NCI-H1930 (cell line): ENCODE measurements around the gene ZDHHC11.

ENCODE experiments used
- DNase-seq, 2 experiments: peaks; one replicate each; lab custom pipeline; 2025; lab: John Stamatoyannopoulos, UW

Gene ZDHHC11, protein sequence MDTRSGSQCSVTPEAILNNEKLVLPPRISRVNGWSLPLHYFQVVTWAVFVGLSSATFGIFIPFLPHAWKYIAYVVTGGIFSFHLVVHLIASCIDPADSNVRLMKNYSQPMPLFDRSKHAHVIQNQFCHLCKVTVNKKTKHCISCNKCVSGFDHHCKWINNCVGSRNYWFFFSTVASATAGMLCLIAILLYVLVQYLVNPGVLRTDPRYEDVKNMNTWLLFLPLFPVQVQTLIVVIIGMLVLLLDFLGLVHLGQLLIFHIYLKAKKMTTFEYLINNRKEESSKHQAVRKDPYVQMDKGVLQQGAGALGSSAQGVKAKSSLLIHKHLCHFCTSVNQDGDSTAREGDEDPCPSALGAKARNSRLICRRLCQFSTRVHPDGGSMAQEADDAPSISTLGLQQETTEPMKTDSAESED

GRCh38 chr5:850511-851006 is at the start of gene ZDHHC11:
TSS of gene ZDHHC11 (minus strand) at chr5:850986. CDS start at chr5:850602, 384 bp downstream.
- no peak for DNase-seq

DNA sequence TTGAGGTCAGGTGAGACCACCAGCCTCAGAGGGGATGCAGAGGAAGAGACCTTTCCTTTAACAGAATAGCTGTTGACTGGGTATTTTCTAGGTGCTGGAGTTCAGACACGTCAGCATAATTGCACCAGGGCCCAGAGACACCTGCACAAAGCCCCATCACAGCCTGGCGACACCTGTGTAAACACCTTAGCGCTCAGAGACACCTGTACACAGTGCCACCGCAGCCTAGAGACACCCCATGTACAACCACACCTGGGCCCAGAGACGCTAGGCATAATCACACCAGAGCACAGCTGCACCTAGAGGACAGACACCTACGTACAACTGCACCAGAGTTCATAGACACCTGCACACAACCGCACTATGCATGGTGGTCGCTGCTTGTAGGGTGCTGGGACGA is 42.9 kb upstream of the ZDHHC11 start:
- DNase-seq, result no peak

DNA sequence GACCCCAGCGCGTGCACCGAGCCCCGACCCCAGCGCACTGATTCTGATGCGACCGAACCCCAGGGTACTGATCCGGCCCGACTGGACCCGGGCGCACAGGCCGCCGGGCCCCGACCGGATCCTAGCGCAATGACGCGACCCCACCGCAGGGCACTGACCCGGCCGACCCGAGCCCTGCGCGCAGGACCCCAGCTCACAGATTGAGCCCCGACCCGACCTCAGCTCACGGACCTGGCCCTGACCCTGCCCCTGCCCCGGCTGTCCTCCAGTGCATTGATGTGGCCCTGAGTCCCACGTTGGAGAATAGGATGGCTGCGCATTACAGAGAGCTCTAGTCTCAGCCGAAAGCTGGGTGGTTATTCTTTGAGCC is 42.3 kb upstream of the ZDHHC11 start:
- no peak for DNase-seq

DNA sequence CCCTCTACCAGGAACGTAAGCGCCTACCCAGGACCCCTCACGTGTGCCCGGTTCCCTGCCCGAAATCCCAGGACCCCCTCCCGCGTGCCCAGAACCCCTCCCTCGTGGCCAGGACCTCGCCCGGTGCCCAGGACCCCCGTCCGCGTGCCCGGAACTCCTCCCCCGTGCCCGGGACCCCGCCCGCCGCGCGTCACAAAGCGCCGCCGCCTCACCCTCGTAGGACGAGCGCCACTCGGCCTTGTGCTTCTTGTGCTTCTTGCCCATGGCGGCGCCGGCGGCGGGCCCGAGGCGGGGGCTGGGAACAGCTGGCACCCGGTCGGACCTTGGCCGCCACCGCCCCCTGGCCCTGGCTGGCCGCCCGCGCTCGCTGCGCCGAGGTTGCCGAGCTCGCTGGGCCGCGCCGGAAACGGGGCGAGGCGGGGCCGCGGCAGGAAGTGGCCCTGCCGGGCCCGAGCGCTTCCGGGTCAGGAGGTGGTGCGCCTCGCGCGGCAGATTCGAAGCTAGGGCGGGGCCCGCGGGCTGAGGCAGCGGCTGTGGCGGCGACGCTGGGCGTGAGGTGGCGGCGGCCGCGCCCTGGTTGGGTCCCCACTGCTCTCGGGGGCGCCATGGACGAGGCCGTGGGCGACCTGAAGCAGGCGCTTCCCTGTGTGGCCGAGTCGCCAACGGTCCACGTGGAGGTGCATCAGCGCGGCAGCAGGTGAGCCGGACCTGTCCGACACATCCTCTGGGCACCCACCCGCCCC is 41.8 kb upstream of the ZDHHC11 start, which contains the start of the genes BRD9 and TRIP13:
Gene BRD9 (minus strand): TSS at position 408 of the 743 bp plus-strand sequence. CDS start 144 bp downstream, at position 264.
Gene TRIP13 (plus strand): TSS at position 491 of the 743 bp plus-strand sequence. CDS start 115 bp downstream, at position 606.
- peak; percentile 87 to 91 for DNase-seq

DNA sequence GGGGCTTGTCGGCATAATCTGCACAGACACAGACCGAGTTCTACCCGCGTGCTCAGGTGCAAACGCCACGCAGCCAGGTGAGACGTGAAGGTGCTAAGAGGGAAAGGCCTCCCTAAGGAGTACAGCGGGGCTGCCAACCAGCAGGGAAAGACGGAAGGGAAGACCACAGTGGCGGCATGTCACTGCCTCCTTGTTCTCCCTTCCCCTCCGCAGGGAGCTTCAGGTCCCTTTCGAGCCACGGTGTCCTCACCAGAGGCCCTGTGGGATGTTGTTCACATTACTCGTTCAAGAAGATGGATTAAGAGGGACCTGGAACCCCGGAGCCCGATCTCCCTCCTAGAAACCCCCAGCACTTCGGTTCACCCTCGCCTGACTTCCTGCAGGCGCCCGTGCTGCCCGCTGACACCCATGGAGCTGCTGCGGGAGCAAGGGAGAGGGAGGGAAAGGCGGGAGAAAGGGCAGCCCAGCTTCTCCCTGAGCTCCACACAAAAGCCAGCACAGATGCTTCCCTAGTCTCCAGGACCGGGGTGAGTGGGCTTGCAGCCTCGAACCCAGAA is 41.1 kb upstream of the ZDHHC11 start:
- DNase-seq, result no peak

DNA sequence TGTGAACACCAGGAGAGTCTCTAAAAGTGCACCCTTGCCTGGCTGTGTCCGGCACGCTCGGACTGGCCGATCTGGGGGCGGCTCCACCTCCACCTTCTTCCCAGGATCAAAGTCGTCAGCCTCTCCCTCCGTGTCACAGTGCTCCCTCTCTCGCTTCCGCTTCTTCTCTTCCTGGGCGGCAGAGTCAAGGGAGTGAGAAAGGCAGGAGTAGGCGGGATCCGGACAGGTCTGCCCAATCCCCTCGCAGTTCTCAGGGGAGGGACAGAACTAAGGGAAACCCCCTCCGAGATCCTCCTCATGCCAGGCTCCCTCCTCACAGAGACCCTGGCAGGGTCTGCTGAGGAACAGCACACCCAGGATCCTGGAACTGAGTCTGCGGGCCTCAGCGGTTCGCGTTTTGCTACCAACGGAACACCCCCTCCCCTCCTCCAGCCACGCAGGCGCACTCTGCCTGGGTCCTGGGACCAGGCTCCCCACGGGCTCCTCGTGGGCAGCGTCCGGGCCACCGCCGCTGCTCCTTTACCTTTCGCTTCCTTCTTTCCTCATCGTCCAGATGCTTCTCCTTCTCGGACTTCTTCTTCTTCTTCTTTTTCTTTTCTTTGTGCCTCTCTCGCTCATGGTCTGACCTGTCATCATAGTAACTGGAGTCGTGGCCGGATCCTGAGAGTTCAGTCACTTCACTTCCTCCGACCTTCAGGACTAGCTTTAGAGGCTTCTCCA is 40.5 kb upstream of the ZDHHC11 start:
- no peak for DNase-seq

- no peak for DNase-seq
These were observed 38.4 kb upstream of the ZDHHC11 start for GRCh38 chr5:889075-889710.

- no peak for DNase-seq
These were observed 37.9 kb upstream of the ZDHHC11 start for GRCh38 chr5:888638-889035.

DNA sequence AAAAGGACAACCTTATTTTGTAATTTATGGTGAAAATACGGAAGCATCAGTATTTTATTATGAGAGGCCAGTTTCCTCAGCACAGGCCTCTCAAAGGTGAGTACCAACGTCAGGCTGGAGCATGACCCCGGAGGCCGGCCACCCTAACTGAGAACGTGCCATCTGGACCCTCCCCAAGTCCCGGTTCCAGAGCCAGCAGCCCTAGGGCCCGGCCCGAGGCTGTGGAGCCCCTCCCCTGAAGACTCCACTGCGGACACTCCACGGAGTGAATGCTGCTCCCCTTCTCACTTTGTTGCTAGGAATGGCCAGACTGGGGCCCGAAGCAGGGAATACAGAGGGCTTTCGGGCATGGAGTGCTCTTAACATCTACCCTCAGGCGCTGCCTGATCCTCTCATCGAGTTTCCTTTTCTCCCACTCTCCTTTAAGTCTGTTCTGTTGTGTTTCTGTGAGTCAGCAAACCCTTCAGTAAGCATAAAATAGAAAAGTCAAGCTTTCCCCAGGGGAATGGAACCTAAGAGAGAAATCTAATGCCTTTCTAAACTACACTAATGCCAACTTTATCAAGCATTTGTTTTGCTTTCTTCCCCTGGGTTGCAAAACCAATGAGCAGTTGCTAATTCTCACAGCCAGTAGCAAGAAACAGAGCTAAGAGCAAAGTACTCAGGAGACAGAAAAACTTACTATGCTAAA is 37.3 kb upstream of the ZDHHC11 start:
- DNase-seq, result no peak

- no peak for DNase-seq
These were observed 36.0 kb upstream of the ZDHHC11 start for GRCh38 chr5:886716-887325.

DNA sequence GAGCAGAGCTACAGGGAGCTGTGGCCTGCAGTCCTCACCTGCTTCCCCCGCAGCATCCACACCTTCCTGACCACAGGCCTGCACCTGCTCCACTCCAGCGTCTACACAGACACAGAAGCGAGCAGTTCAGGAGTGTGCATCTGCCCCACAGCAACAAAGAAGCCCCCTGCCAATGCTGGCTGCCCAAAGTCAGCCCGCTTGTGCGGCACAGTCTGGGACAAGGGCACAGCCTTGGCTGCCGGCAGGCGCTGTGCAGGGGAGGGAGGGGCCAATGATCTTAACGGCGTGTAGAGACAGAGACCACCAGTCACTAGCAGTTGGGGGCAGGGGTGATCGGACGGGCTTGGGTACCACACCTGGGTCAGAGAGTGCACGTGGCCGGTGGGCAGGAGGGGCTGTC is 35.2 kb upstream of the ZDHHC11 start:
- no peak for DNase-seq

- no peak for DNase-seq
These were observed 34.7 kb upstream of the ZDHHC11 start for GRCh38 chr5:885529-885928.

- DNase-seq, result no peak
These were observed 34.3 kb upstream of the ZDHHC11 start for GRCh38 chr5:885127-885442.

- DNase-seq, result no peak
These were observed 33.8 kb upstream of the ZDHHC11 start for GRCh38 chr5:884345-885126.

- no peak for DNase-seq
These were observed 32.8 kb upstream of the ZDHHC11 start for GRCh38 chr5:883475-884181.

DNA sequence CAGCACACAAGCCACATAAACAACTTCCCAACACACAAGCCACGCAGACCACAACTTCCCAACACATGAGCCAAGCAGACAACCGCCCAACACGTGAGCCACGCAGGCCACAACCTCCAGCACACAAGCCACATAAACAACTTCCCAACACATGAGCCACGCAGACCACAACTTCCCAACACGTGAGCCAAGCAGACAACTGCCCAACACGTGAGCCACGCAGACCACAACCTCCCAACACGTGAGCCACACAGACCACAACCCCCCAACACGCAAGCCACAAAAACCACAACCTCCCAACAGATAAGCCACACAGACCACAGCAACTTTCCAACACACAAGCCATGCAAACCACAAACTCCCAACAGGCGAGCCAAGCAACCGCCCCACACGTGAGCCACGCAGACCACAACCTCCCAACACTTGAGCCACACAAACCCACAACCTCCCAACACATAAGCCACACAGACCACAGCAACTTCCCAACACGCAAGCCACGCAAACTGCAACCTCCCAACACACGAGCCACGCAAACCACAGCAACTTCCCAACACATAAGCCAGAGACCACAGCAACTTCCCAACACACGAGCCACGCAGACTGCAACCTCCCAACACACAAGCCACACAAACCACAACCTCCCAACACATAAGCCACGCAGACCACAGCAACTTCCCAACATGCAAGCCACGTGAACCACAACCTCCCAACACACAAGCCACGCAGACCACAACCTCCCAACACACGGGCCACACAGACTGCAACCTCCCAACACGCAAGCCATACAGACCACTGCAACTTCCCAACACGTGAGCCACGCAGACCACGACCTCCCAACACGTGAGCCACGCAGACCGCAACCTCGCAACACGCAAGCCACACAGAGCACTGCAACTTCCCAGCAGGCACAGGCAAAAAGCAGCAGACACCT is 31.7 kb upstream of the ZDHHC11 start:
- DNase-seq, result no peak

GRCh38 chr5:881551-881935 is 30.8 kb upstream of the ZDHHC11 start:
- DNase-seq, result no peak
